Large intestine (tissue), 3 donors: Measurements from ENCODE around the gene ITIH4. TPM values are rescaled to one million over a fixed set of nuclear protein-coding genes. Genes with fewer than 3 reads are reported as not detected.

Experiments
- DNase-seq, 2 donors: peaks; one replicate each; pipeline versions ENCODE4 v3.0.0 to v3.0.0-alpha.2; 2013
- H3K27ac ChIP-seq: one replicate; pipeline ENCODE4 v1.5.1; 2013; ENCODE audit warnings: low read length
- H3K27me3 ChIP-seq: 2 replicates; pipeline ENCODE4 v1.6.1; 2013; ENCODE audit warnings: low read length; ENCODE audit not compliant: control insufficient read depth, insufficient read depth
- H3K36me3 ChIP-seq: 2 replicates; pipeline ENCODE4 v1.6.1; 2013; ENCODE audit warnings: low read length; ENCODE audit not compliant: control insufficient read depth, insufficient read depth
- H3K4me1 ChIP-seq: one replicate; pipeline ENCODE4 v1.6.1; 2013; ENCODE audit warnings: low read length; ENCODE audit not compliant: control insufficient read depth, insufficient read depth
- H3K4me3 ChIP-seq: one replicate; pipeline ENCODE4 v1.5.1; 2013; ENCODE audit warnings: low read length
- H3K9me3 ChIP-seq: one replicate; pipeline ENCODE4 v1.6.1; 2013; ENCODE audit warnings: mild to moderate bottlenecking, low read depth, low read length, moderate library complexity; ENCODE audit not compliant: control insufficient read depth
- WGBS: methylation state at CpG from one replicate; pipeline ENCODE4 v1.1.5; 2013; ENCODE audit warnings: low lambda C conversion rate; ENCODE audit not compliant: insufficient coverage; 5-methylcytosine and 5-hydroxymethylcytosine counted together
- polyA plus RNA-seq: library from polyadenylated mRNA; unstranded; fragments of 120-200 nt; gene quantifications from one replicate; pipeline ENCODE4 v1.2.1, GENCODE V29; 2013

ITIH4 gene
- polyA plus RNA-seq, 1 donor, result 4.3 TPM

- DNase-seq, result no peak
- no peak overlapping the region for H3K4me3 ChIP-seq
- no peaks in the 10 kb centered on the region for H3K4me1 ChIP-seq
- H3K36me3 ChIP-seq, result peaks cover 2% of the 10 kb centered on the region
- H3K27ac ChIP-seq, result no peak overlapping the region
- H3K9me3 ChIP-seq, result no peaks in the 10 kb centered on the region
- WGBS, result no CpG with 5 or more reads among the region's 7 CpGs
- H3K27me3 ChIP-seq, result no peaks in the 10 kb centered on the region
Measured at GRCh38 chr3:52817860-52818259, 12.6 kb downstream of the ITIH4 start.

GRCh38 chr3:52817221-52817620, 13.3 kb downstream of the ITIH4 start:
- WGBS, result no CpG with 5 or more reads among the region's 10 CpGs
- no peaks in the 10 kb centered on the region for H3K4me1 ChIP-seq

GRCh38 chr3:52816654-52817053, 13.8 kb downstream of the ITIH4 start:
- H3K27ac ChIP-seq, result no peak overlapping the region
- no peaks in the 10 kb centered on the region for H3K4me1 ChIP-seq
- H3K36me3 ChIP-seq, result no peaks in the 10 kb centered on the region
- H3K4me3 ChIP-seq, result no peak overlapping the region
- DNase-seq, result no peak
- H3K27me3 ChIP-seq, result no peaks in the 10 kb centered on the region
- 40% methylated on average over 1 of the region's 10 CpGs for WGBS
- H3K9me3 ChIP-seq, result no peaks in the 10 kb centered on the region

More at GRCh38 chr3:52817221-52817620, 13.3 kb downstream of the ITIH4 start:
- H3K27me3 ChIP-seq, result no peaks in the 10 kb centered on the region
- no peaks in the 10 kb centered on the region for H3K36me3 ChIP-seq
- H3K9me3 ChIP-seq, result no peaks in the 10 kb centered on the region
- H3K4me3 ChIP-seq, result no peak overlapping the region
- no peak for DNase-seq
- H3K27ac ChIP-seq, result no peak overlapping the region

DNA sequence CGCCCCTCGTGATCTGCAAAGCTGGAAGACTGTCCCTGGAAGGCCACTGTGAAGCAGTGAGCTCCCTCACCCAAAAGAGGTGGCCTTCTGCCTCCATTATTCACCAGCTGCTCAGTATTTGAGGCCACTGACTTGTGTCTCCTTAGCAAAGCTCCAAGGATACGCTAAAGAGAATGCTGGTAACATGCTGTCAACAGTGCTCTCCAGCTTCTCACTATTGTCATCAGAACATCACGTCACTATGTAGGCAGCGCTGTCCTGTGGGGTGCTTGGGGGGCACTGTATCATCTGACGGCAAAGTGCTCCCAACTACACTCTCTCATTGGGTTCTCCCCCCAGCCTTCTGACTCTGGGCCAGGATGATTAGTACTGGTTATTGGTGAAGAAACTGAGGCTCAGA, 14.3 kb downstream of the ITIH4 start:
- H3K27me3 ChIP-seq, result no peaks in the 10 kb centered on the region
- no peak overlapping the region for H3K27ac ChIP-seq
- H3K9me3 ChIP-seq, result no peaks in the 10 kb centered on the region
- DNase-seq, result no peak
- H3K4me3 ChIP-seq, result no peak overlapping the region
- no peaks in the 10 kb centered on the region for H3K36me3 ChIP-seq
- no CpG with 5 or more reads among the region's 6 CpGs for WGBS
- no peaks in the 10 kb centered on the region for H3K4me1 ChIP-seq

- no peaks in the 10 kb centered on the region for H3K27me3 ChIP-seq
- DNase-seq, result no peak
- H3K4me3 ChIP-seq, result no peak overlapping the region
- no peak overlapping the region for H3K27ac ChIP-seq
- no peaks in the 10 kb centered on the region for H3K9me3 ChIP-seq
- no peaks in the 10 kb centered on the region for H3K4me1 ChIP-seq
- no CpG with 5 or more reads among the region's 8 CpGs for WGBS
- no peaks in the 10 kb centered on the region for H3K36me3 ChIP-seq
Measured at GRCh38 chr3:52813810-52814209, 16.7 kb downstream of the ITIH4 start.

DNA sequence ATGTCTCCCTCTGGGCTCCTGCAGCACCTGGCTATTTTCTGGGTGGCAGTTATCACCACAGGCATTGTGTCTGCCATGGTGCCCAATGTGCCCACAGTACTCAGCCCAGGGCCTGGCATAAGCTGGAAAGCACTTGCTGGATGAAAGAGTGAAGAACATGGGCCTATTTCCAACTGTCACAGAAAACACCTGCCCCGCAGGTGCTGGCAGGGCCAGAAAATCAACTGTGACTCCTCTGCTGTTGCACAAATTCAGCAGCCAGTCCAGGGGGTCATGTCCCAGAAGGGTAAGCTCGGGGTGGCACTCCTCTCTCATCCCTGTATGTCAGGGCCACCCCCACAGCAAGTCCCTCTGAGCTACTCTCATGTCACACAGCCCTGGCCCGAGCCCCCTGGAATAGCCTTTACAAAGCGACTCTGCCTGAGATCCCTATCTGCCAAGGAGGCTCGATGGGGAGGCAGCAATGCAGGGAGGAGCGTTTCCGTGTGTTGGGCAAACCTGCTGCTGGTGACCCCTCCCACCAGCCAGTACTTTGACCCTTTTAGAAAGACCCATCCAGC, 18.9 kb downstream of the ITIH4 start:
- no peaks in the 10 kb centered on the region for H3K9me3 ChIP-seq
- no peak for DNase-seq
- H3K36me3 ChIP-seq, result no peaks in the 10 kb centered on the region
- H3K4me3 ChIP-seq, result no peak overlapping the region
- no peak overlapping the region for H3K27ac ChIP-seq
- no peaks in the 10 kb centered on the region for H3K27me3 ChIP-seq
- no peaks in the 10 kb centered on the region for H3K4me1 ChIP-seq
- no CpG with 5 or more reads among the region's 7 CpGs for WGBS

DNA sequence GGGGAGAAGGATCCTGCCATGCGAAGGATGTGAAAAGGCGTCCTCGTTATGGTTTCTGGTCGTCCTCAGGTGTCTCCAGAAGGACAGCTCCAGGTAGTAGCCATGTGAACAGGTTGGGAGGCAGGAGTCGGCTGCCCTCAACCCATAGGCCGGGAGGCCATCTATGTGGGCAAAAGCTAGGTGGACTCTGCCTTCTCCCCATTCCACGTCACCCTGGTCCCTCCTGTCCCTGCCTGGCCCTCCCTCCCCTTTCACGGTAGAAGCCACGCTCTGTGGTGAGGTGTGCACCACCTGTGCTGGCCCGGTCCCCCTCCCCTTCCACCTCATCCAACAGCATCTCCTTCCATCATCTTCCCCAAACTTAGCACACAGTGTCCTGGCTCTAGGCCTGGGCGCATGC, 19.5 kb downstream of the ITIH4 start:
- DNase-seq, result no peak

DNA sequence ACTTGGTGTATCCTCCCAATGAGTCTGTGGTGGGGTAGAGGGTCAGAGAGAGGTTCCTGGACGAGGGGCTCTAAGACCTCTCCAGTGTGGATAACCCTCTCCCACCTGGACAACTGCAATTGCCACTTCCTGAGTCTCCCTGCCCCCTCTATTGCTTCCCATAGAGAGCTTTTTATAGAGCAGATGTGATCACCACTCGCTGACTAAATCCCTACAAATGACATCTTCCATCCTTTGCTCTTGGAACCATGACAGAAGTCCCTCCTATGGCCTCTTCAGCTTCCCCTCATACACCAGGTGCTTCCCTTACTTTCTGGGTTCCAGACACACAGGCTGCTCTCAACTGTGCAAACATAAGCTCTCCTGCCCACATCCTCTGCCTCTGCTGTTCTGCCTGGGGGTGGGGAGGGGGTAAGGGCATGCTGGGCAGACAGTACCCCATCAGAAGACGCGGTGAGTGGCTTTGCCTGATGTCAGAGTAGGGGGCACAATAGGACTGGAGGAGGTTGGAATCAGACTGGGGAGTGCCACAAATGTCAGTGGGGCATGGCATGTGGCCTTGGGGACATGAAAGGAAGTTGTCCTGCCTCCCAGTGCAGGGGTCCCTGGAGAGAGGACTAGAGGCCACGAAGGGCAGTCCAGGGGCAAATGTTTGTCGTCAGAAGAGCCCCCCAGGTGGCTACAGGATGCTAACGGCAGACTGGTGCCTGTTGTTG, 20.7 kb downstream of the ITIH4 start:
- H3K4me3 ChIP-seq, result no peak overlapping the region
- no peaks in the 10 kb centered on the region for H3K4me1 ChIP-seq
- H3K36me3 ChIP-seq, result no peaks in the 10 kb centered on the region
- H3K27me3 ChIP-seq, result no peaks in the 10 kb centered on the region
- WGBS, result no CpG with 5 or more reads among the region's 7 CpGs
- DNase-seq, result no peak
- H3K9me3 ChIP-seq, result no peaks in the 10 kb centered on the region
- no peak overlapping the region for H3K27ac ChIP-seq

More for the DNA sequence above, 19.5 kb downstream of the ITIH4 start:
- Histone ChIP-seq H3K4me1 (no peaks in the 10 kb centered on the region), H3K36me3 (no peaks in the 10 kb centered on the region), H3K4me3 (no peak overlapping the region), H3K9me3 (no peaks in the 10 kb centered on the region), H3K27ac (no peak overlapping the region), H3K27me3 (no peaks in the 10 kb centered on the region)
- WGBS, result no CpG with 5 or more reads among the region's 11 CpGs

GRCh38 chr3:52809149-52809548, 21.3 kb downstream of the ITIH4 start:
- H3K27ac ChIP-seq, result no peak overlapping the region
- H3K9me3 ChIP-seq, result no peaks in the 10 kb centered on the region
- WGBS, result 60% methylated on average over 1 of the region's 2 CpGs
- no peaks in the 10 kb centered on the region for H3K4me1 ChIP-seq
- no peak overlapping the region for H3K4me3 ChIP-seq
- H3K27me3 ChIP-seq, result no peaks in the 10 kb centered on the region
- no peak for DNase-seq
- H3K36me3 ChIP-seq, result no peaks in the 10 kb centered on the region

DNA sequence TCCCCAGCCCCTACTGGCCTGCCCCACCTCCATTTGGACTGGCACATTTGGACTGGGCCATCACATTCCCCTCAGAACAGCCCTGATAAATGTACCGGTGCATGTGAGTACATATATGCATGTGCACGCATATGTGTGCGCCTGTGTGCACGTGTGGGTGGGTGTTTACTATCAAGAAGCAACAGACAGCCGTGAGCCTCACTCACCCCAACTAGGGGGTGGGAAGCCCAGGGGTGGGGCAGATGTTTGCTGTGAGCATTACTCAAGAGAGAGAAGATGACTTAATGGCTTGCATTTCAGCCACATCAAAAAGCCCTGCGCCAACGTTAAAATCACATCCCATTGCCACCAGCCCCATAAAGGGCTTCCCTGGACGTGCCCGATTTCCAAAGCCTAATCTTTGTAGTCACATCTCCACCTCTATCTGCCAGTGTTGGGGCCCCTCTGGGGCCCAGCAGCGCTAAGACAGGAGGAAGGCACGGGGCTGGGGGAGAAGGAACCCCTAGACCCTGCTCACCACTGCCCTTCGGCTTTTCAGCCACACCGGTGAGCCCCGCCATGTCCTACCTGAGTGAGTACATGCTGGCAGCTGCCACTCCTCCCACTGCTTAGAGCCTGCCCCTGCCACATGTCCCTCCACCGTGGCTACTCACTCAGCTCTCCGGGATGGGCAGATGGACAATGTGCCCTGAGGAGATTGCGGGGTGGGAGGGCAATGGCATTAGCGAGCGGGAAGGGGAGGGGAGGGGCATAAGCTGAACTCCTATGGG, 25.0 kb downstream of the ITIH4 start:
- Histone ChIP-seq H3K36me3 (no peaks in the 10 kb centered on the region), H3K9me3 (no peaks in the 10 kb centered on the region), H3K27ac (no peak overlapping the region), H3K4me1 (no peaks in the 10 kb centered on the region), H3K27me3 (no peaks in the 10 kb centered on the region), H3K4me3 (no peak overlapping the region)
- DNase-seq, result no peak
- no CpG with 5 or more reads among the region's 19 CpGs for WGBS
